ENCODE measurements around the gene PUM1.

The PUM1 gene

DNA sequence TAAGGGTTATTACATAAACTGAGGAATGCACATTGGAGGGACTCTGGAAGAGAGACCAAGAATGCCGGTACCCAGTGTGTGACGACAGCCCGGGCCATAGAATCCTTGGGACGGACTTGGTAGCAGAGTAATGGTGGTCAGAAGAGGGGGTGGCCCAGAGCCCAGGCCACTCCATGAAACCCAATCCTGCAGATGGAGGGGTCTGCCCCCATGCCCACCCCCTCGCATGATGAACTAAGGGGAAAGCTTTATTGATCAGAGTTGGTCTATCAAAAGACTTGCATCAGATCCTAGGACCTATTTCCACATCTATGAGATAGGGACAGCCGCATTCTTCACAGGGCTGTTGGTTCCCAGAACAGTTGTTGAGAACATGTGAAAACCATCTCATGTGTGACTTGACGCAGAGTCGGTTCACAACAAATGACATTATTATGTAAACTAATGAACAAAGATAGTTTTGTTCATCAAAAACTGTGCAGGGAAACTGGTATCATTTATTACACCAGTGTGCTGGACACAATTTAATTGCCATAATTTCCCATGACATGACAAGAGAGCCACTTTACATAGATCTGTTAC lies 135.5 kb downstream of the PUM1 start:
- DNase-seq (ENCODE audit: low read depth in 2 of 2, low spot score in 1 of 2): no peak

DNA sequence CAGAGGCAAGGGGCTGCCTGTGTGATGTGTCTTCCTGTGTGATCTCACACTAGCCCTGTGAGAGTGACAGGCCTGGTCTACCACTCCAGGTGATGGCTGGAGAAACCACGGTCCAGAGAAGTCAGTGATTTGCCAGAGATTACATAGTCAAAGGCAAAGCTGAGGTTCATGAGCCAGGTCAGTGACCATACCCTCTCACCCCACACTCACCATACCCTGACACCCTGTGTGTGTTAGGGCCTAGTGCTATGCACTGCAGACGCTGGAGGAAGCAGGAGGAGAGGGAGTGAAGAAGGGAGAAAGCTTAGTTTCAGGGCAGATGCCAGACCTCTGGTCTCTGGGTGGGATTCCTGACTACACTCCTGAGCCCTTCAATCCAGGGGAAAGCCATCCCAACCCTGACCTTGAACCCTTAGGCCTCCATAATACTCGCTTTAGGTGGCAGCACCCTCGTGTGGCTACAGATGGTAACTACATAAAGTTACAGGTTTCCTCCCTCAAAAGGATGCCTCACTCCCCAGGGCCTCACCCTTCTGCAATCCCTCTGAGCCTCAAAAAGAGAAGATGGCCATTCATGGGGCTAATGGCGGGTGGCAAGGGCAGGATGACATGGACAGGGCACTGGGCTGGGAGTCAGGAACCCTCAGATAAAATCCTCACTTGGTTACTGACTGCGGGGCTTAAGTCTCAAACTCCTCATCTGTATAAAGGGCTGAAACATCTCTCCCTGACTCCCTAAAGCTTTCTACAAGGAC lies 136.2 kb downstream of the PUM1 start:
- no peak for DNase-seq (ENCODE audit: low read depth in 2 of 2, low spot score in 1 of 2)

DNA sequence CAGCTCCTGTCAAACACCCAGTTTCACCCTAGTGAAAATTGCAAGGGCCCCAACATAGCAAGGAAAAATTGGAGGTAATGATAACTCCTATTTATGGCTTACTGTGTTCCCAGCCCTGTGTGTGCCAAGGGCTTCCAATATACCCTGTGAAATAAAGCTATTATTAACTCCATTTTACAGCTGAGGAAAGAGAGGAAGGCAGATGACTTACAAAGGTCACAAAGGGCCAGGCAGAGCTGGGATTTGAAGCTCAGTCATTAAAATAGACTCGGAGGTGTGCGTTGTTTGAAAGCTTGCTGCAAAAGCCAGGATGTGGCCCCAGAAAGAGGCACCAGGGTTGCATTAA lies 136.8 kb downstream of the PUM1 start:
- DNase-seq (ENCODE audit: low read depth in 2 of 2, low spot score in 1 of 2): no peak

DNA sequence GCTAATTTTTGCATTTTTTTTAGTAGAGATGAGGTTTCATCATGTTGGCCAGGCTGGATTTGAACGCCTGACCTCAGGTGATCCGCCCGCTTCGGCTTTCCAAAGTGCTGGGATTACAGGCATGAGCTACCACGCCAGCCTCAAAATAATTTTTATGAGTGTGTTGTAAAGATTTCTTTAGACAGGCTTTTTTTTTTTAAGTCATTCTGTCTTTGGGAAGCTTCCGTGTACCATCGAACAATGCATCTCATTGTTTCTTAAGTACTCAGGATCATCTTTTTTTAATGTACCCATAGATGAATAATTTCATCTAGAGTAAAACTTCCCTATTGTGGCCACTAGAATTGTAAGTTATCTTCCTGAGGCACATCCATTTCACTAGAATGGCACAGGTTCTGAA lies 137.3 kb downstream of the PUM1 start:
- DNase-seq (ENCODE audit: low read depth in 2 of 2, low spot score in 1 of 2): no peak

DNA sequence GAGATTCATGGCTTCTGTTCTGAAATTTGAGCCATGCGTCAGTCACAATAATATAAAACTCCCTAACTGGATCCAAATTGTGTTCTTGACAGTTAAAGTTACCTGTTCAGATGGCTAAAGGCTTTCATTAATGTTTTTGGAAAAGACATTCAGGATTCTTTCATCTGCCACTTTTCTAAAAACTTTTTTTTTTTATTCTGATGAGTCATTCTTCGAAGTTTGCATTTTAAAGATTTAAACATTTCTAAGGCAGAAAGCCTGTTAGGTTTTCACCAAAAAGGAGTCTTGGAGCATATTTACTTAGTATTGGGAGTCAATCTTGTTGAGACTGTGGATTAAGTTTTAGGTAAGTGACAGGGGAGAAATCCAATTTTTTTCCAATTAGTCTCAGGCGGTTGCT lies 138.1 kb downstream of the PUM1 start:
- DNase-seq (ENCODE audit: low read depth in 2 of 2, low spot score in 1 of 2): no peak

DNA sequence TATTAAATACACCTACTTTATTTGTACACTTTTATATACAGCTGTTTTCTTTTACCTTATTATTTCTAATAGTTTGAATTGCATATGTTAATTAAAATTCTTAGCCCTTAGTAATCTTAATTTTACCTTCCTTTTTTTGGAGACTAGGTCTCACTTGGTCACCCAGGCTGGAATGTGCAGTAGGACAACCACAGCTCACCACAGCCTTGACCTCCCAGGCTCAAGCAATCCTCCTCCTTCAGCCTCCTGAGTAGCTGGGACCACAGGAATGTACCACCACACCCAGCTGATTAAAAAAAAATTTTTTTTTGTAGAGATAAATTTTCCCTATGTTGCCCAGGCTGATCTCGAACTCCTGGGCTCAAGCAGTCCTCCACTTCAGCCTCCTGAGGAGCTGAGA lies 141.9 kb downstream of the PUM1 start:
- no peak for DNase-seq (ENCODE audit: low read depth in 2 of 2, low spot score in 1 of 2)

DNA sequence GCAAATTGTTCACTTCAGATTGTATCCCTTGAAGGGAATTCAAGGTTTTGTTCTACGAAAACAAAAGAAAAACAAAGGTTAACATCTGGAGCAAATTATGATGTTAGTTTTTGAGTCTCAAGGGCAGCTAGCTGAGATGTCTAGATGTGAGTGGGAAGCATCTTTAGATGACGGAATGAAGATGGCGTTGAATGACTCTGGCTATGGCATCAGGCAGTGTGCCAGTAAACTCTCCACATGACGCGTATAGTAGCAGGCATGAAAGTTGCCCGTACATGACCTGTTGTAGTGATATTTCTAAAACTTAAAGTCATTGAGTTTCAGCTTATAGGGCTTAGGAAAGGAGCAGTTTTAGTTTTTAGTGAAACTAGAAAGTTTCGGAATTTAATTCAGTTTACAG lies 144.7 kb downstream of the PUM1 start:
- no peak for DNase-seq (ENCODE audit: low read depth in 2 of 2, low spot score in 1 of 2)

- no peak for DNase-seq (ENCODE audit: low read depth in 2 of 2, low spot score in 1 of 2)
Observed at GRCh38 chr1:30919025-30919881, 146.3 kb downstream of the PUM1 start.

DNA sequence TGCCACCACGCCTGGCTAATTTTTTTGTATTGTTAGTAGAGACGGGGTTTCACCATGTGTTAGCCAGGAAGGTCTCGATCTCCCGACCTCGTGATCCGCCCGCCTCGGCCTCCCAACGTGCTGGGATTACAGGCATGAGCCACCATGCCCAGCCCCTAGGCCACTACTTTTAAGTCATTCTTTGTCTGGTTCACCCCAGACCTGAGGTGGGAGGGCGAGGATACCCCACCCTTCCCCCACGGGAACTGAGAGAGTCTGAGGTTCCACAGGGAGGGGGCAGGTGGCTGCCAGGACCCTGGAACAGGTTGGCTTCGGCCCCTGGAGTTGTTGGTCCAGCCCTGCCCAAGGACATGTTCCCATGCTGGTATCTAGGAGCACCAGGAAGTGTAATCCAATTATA lies 149.2 kb downstream of the PUM1 start:
- no peak for DNase-seq (ENCODE audit: low read depth in 2 of 2, low spot score in 1 of 2)

- DNase-seq (ENCODE audit: low read depth in 2 of 2, low spot score in 1 of 2): no peak
Observed at GRCh38 chr1:30915491-30916230, 149.9 kb downstream of the PUM1 start.

DNA sequence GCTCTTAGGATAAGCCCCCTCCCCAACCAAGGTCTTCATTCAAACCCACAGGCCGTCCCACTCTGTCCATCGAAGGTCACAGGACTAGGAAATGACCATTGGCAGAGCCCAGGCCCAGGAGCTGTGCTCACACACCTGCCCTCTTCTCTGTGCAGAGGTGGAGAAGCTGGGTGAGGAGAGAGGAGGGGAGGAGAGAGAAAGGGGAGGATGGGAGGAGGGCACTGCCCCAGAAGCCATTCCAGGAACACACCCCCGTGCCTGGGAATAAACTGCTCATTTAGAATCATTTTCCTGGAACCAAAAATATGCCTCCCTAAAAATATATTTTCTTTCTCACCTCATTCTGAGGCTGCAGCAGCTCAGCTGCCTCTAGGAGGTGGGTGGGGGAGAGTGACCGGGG lies 150.6 kb downstream of the PUM1 start:
- no peak for DNase-seq (ENCODE audit: low read depth in 2 of 2, low spot score in 1 of 2)

GRCh38 chr1:30914587-30914922 lies 151.0 kb downstream of the PUM1 start:
- no peak for DNase-seq (ENCODE audit: low read depth in 2 of 2, low spot score in 1 of 2)

DNA sequence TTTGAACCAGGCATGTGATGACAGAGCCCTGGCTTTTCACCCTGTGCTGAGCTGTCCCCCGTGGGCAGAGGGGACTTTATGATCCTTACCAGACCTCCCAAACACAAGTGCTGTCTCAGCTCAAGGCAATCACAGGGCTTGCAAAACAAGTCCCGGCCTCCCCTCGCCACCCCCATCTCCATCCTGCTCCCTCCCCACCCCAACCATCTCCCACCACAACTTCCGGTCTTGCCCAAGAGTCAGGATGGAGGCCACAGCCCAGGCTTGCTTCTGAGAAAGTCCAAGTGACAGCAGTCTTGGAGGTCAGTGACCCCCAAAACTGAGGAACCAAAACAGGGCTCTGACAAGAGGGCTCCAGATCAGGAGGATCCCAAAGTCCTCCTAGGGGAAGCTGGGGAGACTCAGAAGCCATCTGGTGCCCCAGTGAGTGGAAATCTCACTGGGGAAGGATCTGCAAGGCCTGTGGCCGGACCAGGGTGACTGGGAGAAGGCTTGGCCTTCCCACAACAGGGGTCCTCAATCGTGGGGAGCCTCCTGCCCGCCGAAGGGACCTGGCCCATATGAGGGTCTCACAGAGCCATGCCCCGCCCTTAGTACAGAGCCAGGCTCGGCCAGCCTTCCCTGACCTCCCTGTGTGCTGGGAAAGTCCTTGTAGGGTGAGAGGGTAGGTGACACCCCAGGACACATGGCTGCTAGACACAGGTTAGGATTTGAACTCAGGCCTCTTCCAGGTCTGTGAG lies 152.4 kb downstream of the PUM1 start:
- no peak for DNase-seq (ENCODE audit: low read depth in 2 of 2, low spot score in 1 of 2)

DNA sequence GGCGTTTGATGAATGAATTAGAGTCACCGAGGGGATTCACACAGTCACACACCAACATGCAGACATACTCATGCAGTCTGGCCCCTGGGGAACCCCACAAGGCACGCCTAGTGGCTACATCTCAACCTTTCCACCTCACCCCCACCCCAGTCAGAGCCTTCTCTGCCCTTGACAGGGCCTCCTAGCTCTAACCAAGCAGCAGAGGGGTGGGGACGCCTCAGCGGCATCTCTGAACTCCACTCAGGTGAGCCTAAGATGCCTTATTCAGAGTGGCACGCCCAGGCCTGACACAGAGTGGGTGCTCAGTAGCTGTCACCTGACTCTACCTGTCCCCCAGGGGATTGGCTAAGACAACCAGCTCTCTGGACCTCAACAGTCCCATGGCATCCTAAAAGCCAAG lies 153.3 kb downstream of the PUM1 start:
- no peak for DNase-seq (ENCODE audit: low read depth in 2 of 2, low spot score in 1 of 2)

GRCh38 chr1:30911059-30911954 lies 154.2 kb downstream of the PUM1 start:
- DNase-seq (ENCODE audit: low read depth in 2 of 2, low spot score in 1 of 2): no peak

DNA sequence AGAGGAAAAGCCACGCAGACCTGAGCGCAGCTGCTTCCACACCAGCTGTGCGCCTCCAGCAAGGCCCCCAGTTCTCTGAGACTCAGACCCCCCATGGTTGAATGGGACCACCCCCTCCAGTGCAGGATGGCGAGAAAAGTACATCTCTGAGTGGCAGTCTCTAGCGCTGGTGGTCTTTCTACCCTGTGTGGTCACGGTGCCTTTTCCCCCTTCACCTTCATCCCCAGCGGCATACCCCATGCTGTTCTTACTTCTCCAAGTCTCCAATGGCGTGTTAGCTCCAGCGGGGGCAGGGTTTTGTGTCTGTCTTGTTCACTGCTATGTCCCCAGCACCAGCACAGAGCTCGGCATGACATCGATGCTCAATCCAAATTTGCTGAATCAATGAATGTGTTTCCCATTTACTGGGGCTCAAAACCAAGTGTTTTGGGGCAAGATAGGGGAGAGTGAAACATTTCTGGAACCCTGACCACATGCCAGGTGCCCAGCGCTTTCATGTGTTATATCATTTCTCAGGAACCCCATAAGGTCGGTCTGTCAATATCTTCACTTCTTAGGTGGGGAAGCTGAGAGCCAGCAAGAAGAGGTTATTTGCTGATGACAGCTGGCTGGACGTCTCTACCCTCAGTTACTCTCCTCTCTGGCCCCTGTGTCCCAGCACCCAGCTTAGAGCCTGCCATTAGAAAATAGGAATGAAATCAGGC lies 156.0 kb downstream of the PUM1 start:
- DNase-seq (ENCODE audit: low read depth in 2 of 2, low spot score in 1 of 2): no peak

GRCh38 chr1:30908696-30909364 lies 156.7 kb downstream of the PUM1 start, which contains the start of gene SDC3:
Gene SDC3, minus strand, starts transcription at chr1:30908758. Its CDS starts 172 bp downstream, at chr1:30908586.
- DNase-seq (ENCODE audit: low read depth in 2 of 2, low spot score in 1 of 2): no peak

DNA sequence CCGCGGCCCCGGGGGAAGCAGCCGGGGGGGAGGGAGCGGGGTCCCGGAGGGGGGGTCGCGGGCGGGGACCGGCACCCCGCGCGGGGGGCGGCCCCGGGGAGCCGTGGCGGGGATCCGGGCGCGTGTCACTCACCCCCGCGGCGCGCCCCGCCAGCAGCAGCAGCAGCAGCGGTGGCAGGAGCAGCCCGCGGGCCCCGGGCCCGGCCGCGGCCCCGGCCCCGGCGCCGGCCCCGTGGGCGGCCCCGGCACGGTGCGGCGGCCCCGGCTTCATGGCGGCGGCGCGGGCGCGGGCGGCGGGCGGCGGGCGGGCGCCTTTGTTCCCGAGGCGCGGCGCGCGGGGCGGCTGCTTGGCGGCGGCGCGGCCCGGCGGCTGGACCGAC lies 157.2 kb downstream of the PUM1 start:
- no peak for DNase-seq (ENCODE audit: low read depth in 2 of 2, low spot score in 1 of 2)

Data from stimulated activated CD8-positive, alpha-beta memory T cell treated with anti-CD3 and anti-CD28 coated beads, Interleukin-4, amount 100 ng/mL, for 4 hours (primary cell).